Measurements from ENCODE around the gene MYL7.
"Not testable (repeated sequence)": the region's sequence is repeated elsewhere in the genome, so short reads cannot be mapped to it uniquely, and the experiment has no call there.

DNA sequence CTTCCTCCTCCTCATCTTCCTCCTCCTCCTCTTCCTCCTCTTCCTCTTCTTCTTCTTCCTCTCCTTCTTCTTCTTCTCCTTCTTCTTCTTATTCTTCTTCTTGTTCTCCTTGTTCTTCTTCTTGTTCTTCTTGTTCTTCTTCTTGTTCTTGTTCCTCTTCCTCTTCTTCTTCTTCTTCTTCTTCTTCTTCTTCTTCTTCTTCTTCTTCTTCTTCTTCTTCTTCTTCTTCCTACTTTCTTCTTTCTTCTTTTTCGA, 33.5 kb upstream of the MYL7 start:
- TF ChIP-seq, protein P1, sequence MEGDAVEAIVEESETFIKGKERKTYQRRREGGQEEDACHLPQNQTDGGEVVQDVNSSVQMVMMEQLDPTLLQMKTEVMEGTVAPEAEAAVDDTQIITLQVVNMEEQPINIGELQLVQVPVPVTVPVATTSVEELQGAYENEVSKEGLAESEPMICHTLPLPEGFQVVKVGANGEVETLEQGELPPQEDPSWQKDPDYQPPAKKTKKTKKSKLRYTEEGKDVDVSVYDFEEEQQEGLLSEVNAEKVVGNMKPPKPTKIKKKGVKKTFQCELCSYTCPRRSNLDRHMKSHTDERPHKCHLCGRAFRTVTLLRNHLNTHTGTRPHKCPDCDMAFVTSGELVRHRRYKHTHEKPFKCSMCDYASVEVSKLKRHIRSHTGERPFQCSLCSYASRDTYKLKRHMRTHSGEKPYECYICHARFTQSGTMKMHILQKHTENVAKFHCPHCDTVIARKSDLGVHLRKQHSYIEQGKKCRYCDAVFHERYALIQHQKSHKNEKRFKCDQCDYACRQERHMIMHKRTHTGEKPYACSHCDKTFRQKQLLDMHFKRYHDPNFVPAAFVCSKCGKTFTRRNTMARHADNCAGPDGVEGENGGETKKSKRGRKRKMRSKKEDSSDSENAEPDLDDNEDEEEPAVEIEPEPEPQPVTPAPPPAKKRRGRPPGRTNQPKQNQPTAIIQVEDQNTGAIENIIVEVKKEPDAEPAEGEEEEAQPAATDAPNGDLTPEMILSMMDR (IDR thresholded peaks at IDR 0.05; ENCODE audit: low read length): not testable (repeated sequence)
- not testable (repeated sequence) for TF ChIP-seq EZH2 (IDR thresholded peaks at IDR 0.05; ENCODE audit: borderline replicate concordance, low read length)

All from OCI-LY1 (cell line).